ENCODE measurements around the gene UTP11.

- TF ChIP-seq TAF1 (IDR thresholded peaks at IDR 0.05; ENCODE audit: low read depth) (no peak), CTCF (IDR thresholded peaks at IDR 0.05; ENCODE audit: poor library complexity, severe bottlenecking) (no peak), EP300 (conservative IDR thresholded peaks at IDR 0.05; ENCODE audit: poor library complexity, severe bottlenecking) (no peak), EZH2 (IDR thresholded peaks at IDR 0.05; ENCODE audit: borderline replicate concordance, insufficient read depth, low read length, poor library complexity, severe bottlenecking) (no peak)
Measured at GRCh38 chr1:38071312-38072256, 59.0 kb downstream of the UTP11 start.
